Stimulated activated CD4-positive, alpha-beta T cell treated with anti-CD3 and anti-CD28 coated beads, Interleukin-15, amount 100 ng/mL, for 1 hour (primary cell): Measurements from ENCODE around the gene AICDA.
"Not testable (repeated sequence)": the region's sequence is repeated elsewhere in the genome, so short reads cannot be mapped to it uniquely, and the experiment has no call there.

Source experiments
- DNase-seq, 2 donors: peaks; one replicate each; pipeline ENCODE4 v3.0.0-alpha.2; 2020; ENCODE audit warnings: low read depth in 1 of 2, low spot score in 1 of 2

AICDA gene

DNA sequence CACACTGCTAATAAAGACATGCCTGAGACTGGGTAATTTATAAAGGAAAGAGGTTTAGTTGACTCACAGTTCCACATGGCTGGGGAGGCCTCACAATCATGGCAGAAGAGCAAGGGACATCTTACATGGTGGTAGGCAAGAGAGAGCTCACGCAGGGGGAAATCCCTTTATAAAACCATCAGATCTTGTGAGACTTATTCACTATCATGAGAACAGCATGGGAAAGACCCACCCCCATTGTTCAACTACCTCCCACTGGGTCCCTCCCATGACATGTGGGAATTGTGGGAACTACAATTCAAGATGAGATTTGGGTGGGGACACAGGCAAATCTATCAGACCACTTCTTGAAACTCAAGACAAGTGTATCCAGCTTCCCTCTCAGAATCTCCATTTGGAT lies 1.2 kb upstream of the AICDA start:
- DNase-seq = not testable (repeated sequence)

DNA sequence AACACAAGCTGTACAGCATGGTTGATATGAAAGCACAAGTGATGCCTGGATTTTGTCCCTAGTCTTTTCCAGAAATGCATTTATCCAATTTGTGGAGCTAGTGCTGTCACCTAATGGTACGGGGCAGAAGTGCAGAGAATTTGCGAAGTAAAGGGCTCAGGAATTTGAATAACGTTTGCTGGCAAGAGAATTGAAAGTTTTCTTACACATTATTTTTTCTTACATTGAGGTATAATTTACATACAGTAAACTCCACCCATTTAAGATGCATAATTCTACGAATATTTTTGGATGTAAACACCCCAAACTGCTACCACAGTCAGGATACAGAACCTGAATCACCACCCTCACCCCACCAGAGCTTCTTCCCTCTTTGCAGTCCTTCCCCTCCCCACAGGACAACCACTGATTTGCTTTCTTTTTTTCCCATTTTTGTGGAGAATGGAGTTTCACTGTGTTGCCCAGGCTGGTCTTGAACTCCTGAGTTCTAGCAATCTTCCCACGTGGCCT lies 3.5 kb downstream of the AICDA start:
- DNase-seq = no peak

DNA sequence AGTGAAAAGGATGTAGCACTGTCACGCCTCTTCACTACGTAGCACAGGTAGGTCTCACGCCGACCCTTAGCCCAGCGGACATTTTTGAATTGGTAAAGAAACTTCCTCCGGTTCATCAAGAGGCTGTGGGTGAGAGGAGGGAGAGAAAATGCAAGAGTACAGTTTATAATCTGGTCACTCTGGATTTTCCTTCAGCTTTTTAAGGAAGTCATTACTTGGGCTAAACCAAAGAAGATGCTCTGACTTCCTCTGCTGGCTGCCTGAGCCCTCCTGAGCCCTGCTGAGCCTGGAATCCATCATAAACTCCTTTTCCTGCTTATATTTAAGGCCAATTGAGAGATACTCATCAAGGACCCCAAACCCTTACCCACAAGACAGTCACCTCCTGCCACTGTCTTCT lies 5.8 kb downstream of the AICDA start:
- no peak for DNase-seq

GRCh38 chr12:8605057-8605456 lies 7.6 kb downstream of the AICDA start:
- DNase-seq = no peak

GRCh38 chr12:8603856-8604255 lies 8.8 kb downstream of the AICDA start:
- no peak for DNase-seq

- DNase-seq = no peak
Measured at GRCh38 chr12:8603286-8603685, 9.4 kb downstream of the AICDA start.

DNA sequence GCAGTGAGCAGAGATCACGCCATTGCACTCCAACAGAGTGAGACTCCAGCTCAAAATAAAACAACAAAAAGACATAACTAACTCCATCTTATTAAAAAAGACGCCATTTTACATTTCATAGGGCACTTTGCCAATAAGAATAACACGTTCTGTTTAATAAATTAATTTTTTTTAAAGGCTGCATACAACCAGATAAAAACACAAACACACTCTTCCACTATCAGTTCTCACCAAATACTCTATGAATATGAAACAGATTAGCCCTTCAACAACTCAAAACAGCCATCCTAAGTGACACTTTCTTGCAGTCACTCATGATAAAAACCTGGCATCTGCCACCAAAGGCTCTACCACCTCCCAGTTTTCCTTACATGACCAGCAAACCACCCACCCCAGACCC lies 16.1 kb downstream of the AICDA start:
- DNase-seq = no peak

DNA sequence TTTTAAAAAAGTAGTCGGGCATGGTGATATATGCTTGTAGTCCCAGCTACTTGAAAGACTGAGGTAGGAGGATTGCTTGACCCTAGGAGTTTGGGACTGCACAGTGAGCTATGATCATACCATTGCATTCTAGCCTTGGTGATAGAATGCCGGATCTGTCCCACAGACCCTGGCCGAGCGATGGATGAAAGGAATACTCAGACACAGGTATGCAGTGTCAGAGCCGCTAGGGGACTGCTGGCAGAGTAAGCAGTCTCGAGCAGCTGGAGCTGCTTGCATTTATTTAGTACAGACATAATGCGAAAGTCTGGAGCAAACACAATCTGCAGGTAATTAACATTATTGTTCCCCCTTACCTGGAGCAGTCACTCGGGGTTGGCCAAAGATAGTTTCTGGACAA lies 18.6 kb downstream of the AICDA start:
- DNase-seq = no peak

DNA sequence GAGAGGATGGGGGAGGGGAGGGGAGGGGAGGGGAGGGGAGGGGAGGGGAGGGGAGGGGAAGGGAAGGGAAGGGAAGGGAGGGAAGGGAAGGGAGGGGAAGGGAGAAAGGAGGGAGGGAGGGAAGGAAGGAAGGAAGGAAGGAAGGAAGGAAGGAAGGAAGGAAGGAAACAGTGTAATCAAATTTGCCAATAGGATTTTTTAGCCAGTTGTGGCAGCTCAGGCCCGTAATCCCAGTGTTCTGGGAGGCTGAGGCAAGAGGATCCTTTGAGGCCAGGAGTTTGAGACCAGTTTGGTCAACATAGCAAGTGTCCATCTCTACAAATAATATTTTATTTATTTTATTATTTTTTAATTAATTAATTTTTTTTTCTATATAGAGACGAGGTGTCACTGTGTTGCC lies 19.4 kb downstream of the AICDA start:
- DNase-seq = no peak

- DNase-seq = no peak
Measured at GRCh38 chr12:8590842-8591545, 21.7 kb downstream of the AICDA start.

GRCh38 chr12:8589679-8590078 lies 23.0 kb downstream of the AICDA start:
- no peak for DNase-seq

GRCh38 chr12:8584478-8584877 lies 28.2 kb downstream of the AICDA start:
- not testable (repeated sequence) for DNase-seq

- no peak for DNase-seq
Measured at GRCh38 chr12:8584004-8584403, 28.7 kb downstream of the AICDA start.

GRCh38 chr12:8581098-8581784 lies 31.4 kb downstream of the AICDA start:
- no peak for DNase-seq

DNA sequence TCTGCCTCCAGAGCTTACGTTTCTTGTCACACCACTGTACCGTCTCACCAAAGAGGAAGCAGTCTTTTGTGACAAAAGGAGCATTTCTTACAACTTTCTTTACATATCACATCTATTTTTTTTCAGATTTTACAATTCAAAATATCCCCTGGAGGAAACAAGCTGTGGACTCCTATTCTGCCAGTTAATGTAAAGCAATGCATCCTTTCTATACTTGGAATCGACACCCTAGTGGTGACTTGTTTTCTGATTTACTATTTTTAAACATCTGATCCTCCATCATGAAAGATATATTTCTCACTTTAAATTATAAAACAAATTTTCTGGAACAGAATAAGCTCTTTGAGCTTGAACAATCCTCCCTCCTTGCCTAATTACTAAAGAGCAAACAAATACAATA lies 34.8 kb downstream of the AICDA start:
- DNase-seq = no peak

GRCh38 chr12:8572507-8572906 lies 40.2 kb downstream of the AICDA start:
- no peak for DNase-seq

- no peak for DNase-seq
Measured at GRCh38 chr12:8566525-8566924, 46.1 kb downstream of the AICDA start.

DNA sequence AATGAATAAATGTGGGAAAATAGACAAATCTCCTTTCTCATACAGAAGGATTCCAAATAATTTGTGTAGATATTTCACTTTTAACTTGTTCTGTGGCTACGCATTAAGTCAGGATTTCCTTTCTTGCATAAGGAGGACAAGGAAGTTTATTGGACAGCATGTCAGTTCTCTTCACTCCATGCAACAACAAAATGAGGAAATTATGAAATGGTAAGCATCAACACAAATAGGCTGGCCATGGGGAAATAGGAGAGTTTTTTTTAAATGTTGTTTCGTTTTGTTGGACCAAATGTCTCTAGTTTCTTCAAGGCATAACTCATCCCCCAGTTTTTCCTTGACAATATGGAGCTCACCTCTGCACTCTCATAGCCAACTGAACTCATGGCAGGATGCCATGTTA lies 46.6 kb downstream of the AICDA start:
- not testable (repeated sequence) for DNase-seq

GRCh38 chr12:8564656-8565055 lies 48.0 kb downstream of the AICDA start:
- no peak for DNase-seq

DNA sequence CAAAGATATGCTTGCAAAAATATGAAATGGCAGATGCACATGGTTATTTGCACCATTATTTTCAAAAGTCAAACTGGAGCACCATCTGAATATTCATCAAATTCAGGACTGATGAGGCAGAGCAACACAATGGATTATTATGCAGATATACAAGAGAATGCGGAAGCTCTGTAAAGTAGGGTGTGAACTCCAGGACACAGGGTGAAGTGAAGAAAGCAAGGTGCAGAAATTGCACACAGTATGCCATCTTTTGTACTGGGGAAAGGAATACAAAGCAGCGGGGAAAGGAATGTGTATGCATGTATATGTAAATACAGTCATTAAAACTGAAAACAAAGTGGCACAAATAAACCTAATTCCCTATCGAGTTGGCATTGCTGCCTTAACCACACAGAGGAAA lies 49.3 kb downstream of the AICDA start:
- no peak for DNase-seq

DNA sequence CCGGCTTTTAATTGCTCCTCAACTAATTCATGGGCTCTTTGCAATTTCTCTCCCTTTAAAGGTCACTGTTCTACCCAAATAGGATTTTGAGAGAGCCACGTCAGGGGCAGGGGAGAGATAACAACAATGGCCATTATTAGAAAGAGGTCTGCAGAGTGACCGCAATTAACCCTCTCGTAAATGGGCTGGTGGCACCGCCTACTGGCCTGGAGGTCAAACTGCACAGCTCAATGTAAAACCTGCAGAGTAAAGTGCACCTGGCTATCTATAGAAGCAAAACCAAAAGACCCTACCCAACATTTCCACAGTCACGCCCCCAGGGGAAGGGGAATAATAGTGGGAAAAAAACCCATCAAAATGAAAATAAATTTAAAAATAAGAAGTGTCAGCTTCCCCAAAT lies 50.3 kb downstream of the AICDA start:
- DNase-seq = no peak

DNA sequence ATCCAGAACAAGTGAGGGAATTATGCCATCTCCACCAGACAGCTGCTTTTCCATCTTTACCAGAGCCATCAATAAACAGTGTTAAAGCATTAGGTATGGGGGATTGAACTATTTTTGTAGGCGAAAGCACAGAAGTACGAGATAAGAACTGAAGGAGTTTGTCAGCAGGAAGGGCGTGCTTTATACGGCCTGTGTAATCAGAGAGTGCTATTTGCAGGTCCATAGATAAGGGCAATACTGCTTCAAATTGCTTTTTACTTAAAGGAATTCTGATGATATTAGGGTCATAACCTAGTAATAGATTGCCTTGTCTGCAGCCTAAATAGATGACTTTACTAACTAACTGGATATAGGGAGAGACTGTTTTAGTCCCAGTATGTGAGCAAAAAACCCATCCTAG lies 51.6 kb downstream of the AICDA start:
- DNase-seq = no peak

DNA sequence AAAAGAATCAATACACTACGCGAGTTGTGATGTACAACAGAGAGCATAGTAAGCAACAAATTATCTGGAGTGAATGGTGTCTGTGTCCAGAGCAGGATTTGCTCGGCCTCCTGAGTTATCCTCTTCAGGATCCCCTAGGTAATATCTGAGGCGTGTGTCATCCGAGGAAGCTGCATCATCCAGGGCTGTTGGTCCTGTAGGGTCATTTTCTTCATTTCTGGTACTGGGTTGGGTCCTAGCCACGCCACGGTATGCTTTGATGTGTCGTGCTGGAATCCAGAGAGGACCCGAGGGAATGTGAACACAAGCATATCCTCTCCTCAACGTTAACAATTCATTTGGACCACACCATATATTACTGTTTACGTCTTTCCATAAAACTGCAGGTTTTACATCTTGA lies 53.0 kb downstream of the AICDA start:
- DNase-seq = no peak
